H1 (cell line): Measurements from ENCODE around the gene POU6F2. TPM values are rescaled to one million over a fixed set of nuclear protein-coding genes. Genes with fewer than 3 reads are reported as not detected.
A peak's percentile ranks its signal among the peaks of the same experiment; 100 is the strongest.

Source experiments
- CTCF ChIA-PET: fragments of 300-600 bp; sonication (Branson Sonifier 250); formaldehyde crosslinking; loops from one replicate; lab custom pipeline; 2021; ENCODE audit not compliant: partially characterized antibody; lab: Charles Lee
- POLR2A ChIA-PET: fragments of 300-600 bp; sonication (Branson Sonifier 250); formaldehyde crosslinking; loops from one replicate; lab custom pipeline; 2021; ENCODE audit warnings: inconsistent platforms; ENCODE audit not compliant: partially characterized antibody; lab: Charles Lee
- DNase-seq, 2 experiments: peaks; one replicate each; pipeline versions ENCODE4 v3.0.0 to v3.0.0-alpha.2; 2010 to 2022; ENCODE audit warnings: low spot score in 2 of 2, low read depth in 1 of 2, mixed read lengths in 1 of 2
- FAIRE-seq: peaks from 2 replicates; lab custom pipeline; 2011; peaks lifted over from hg19 to GRCh38; lab: Jason Lieb, UNC
- H2AFZ ChIP-seq: 2 replicates; pipeline ENCODE4 v1.8.1; 2012; ENCODE audit warnings: low read length, inconsistent platforms
- H2AK5ac ChIP-seq: 2 replicates; pipeline ENCODE4 v1.6.1; 2013; ENCODE audit warnings: low read depth, low read length
- H2BK120ac ChIP-seq: replicated peaks from 2 replicates; pipeline ENCODE3; 2013; ENCODE audit warnings: low read depth, low read length, inconsistent platforms
- H2BK12ac ChIP-seq: 2 replicates; pipeline ENCODE4 v1.6.1; 2013; ENCODE audit warnings: low read depth, low read length
- H2BK15ac ChIP-seq: 2 replicates; pipeline ENCODE4 v1.6.1; 2013; ENCODE audit warnings: low read length
- H2BK20ac ChIP-seq: 2 replicates; pipeline ENCODE4 v1.6.1; 2013; ENCODE audit warnings: low read length
- H2BK5ac ChIP-seq: 2 replicates; pipeline ENCODE4 v1.6.1; 2013; ENCODE audit warnings: low read depth, low read length
- H3K14ac ChIP-seq: 2 replicates; pipeline ENCODE4 v1.6.1; 2013; ENCODE audit warnings: inconsistent platforms; ENCODE audit not compliant: insufficient read length
- H3K18ac ChIP-seq: 2 replicates; pipeline ENCODE4 v1.6.1; 2013; ENCODE audit warnings: low read length; ENCODE audit errors: extremely low read depth
- H3K23ac ChIP-seq: 2 replicates; pipeline ENCODE4 v1.6.1; 2013; ENCODE audit warnings: inconsistent platforms; ENCODE audit not compliant: insufficient read length
- H3K23me2 ChIP-seq: 2 replicates; pipeline ENCODE4 v1.6.1; 2013; ENCODE audit warnings: low read depth, low read length
- H3K27ac ChIP-seq: 2 replicates; pipeline ENCODE4 v1.6.1; 2011; ENCODE audit warnings: low read depth, low read length, inconsistent platforms
- H3K27me3 ChIP-seq, 4 experiments: replicated peaks in 1 of 4; 1 replicate in 1 of 4; 2 replicates in 3 of 4; pipeline versions ENCODE4 v1.6.1 to v1.8.1; 2011 to 2013; ENCODE audit warnings: low read length in 3 of 4, mild to moderate bottlenecking in 3 of 4, inconsistent platforms in 2 of 4, mixed read lengths in 2 of 4, moderate library complexity in 1 of 4; ENCODE audit not compliant: control insufficient read depth in 3 of 4, insufficient read depth in 3 of 4; ENCODE audit errors: extremely low read depth in 1 of 4
- H3K36me3 ChIP-seq, 4 experiments: 2 replicates each; pipeline versions ENCODE4 v1.6.1 to v1.8.1; 2011 to 2013; ENCODE audit warnings: mild to moderate bottlenecking in 4 of 4, low read length in 3 of 4, moderate library complexity in 2 of 4, control low read depth in 1 of 4, inconsistent platforms in 1 of 4; ENCODE audit not compliant: insufficient read depth in 4 of 4, control insufficient read depth in 2 of 4
- H3K4ac ChIP-seq: replicated peaks from 2 replicates; pipeline ENCODE3; 2013; ENCODE audit warnings: low read length, low read depth, mixed read lengths, inconsistent platforms; ENCODE audit not compliant: insufficient read length
- H3K4me1 ChIP-seq, 4 experiments: replicated peaks in 1 of 4; 1 replicate in 1 of 4; 2 replicates in 3 of 4; pipeline versions ENCODE4 v1.6.1 to v1.8.1; 2011 to 2013; ENCODE audit warnings: low read length in 3 of 4, inconsistent platforms in 2 of 4, mixed read lengths in 1 of 4; ENCODE audit not compliant: insufficient read depth in 4 of 4, control insufficient read depth in 3 of 4
- H3K4me2 ChIP-seq, 2 experiments: 2 replicates each; pipeline versions ENCODE4 v1.6.1 to v1.8.1; 2011 to 2013; ENCODE audit warnings: low read depth in 2 of 2, low read length in 2 of 2, control low read depth in 1 of 2, inconsistent platforms in 1 of 2, mild to moderate bottlenecking in 1 of 2; ENCODE audit not compliant: insufficient read depth in 1 of 2
- H3K4me3 ChIP-seq, 4 experiments: fragments of 200-600, 300-600 bp in 1 of 4; sonication (generic), shearing (Covaris generic), sonication (Bioruptor Twin) in 1 of 4; 2 replicates each; pipeline versions ENCODE4 v1.5.1 to v1.8.1; 2011 to 2016; ENCODE audit warnings: low read length in 4 of 4, low read depth in 3 of 4, control low read depth in 2 of 4, inconsistent platforms in 2 of 4, mild to moderate bottlenecking in 2 of 4, mixed read lengths in 1 of 4, moderate library complexity in 1 of 4; ENCODE audit not compliant: insufficient read depth in 2 of 4; ENCODE audit errors: extremely low read depth in 1 of 4
- H3K56ac ChIP-seq: replicated peaks from 2 replicates; pipeline ENCODE3; 2013; ENCODE audit warnings: low read depth, mild to moderate bottlenecking, mixed read lengths, low read length, inconsistent platforms; ENCODE audit not compliant: insufficient read length
- H3K79me1 ChIP-seq: 2 replicates; pipeline ENCODE4 v1.6.1; 2013; ENCODE audit warnings: low read depth, low read length, control low read depth
- H3K79me2 ChIP-seq, 2 experiments: 2 replicates each; pipeline versions ENCODE4 v1.6.1 to v1.8.1; 2012 to 2013; ENCODE audit warnings: low read length in 2 of 2, mild to moderate bottlenecking in 2 of 2, inconsistent platforms in 1 of 2; ENCODE audit not compliant: insufficient read depth in 2 of 2, control insufficient read depth in 1 of 2
- H3K9ac ChIP-seq, 4 experiments: replicated peaks in 1 of 4; 1 replicate in 1 of 4; 2 replicates in 3 of 4; pipeline versions ENCODE4 v1.6.1 to v1.8.1; 2011 to 2013; ENCODE audit warnings: low read depth in 3 of 4, low read length in 3 of 4, control low read depth in 2 of 4, mild to moderate bottlenecking in 2 of 4, moderate library complexity in 2 of 4, inconsistent platforms in 1 of 4; ENCODE audit errors: extremely low read depth in 1 of 4
- H3K9me3 ChIP-seq, 2 experiments: 2 replicates each; pipeline versions ENCODE4 v1.6.1 to v1.8.1; 2012 to 2013; ENCODE audit warnings: mild to moderate bottlenecking in 2 of 2, moderate library complexity in 2 of 2, control low read depth in 1 of 2, inconsistent platforms in 1 of 2, low read depth in 1 of 2, low read length in 1 of 2, mixed read lengths in 1 of 2; ENCODE audit not compliant: insufficient read depth in 2 of 2
- H4K20me1 ChIP-seq, 2 experiments: replicated peaks in 1 of 2; 2 replicates each; pipeline versions ENCODE3 to v1.8.1; 2011 to 2013; ENCODE audit warnings: inconsistent platforms in 2 of 2, low read length in 2 of 2, mild to moderate bottlenecking in 1 of 2; ENCODE audit not compliant: insufficient read depth in 2 of 2, control insufficient read depth in 1 of 2
- H4K5ac ChIP-seq: 2 replicates; pipeline ENCODE4 v1.6.1; 2013; ENCODE audit warnings: low read length, low read depth, mixed read lengths, inconsistent platforms; ENCODE audit not compliant: insufficient read length
- H4K8ac ChIP-seq: 2 replicates; pipeline ENCODE4 v1.8.0; 2013; ENCODE audit warnings: mild to moderate bottlenecking, moderate library complexity, low read length, inconsistent platforms; ENCODE audit not compliant: insufficient read depth; ENCODE audit errors: extremely low read depth
- H4K91ac ChIP-seq: replicated peaks from 2 replicates; pipeline ENCODE3; 2013; ENCODE audit warnings: low read length, mixed read lengths, inconsistent platforms; ENCODE audit not compliant: insufficient read length
- CEBPB ChIP-seq: IDR thresholded peaks from 2 replicates; pipeline ENCODE4 v1.6.1; 2012; ENCODE audit warnings: low read depth, low read length
- CHD2 ChIP-seq: IDR thresholded peaks from 2 replicates; pipeline ENCODE4 v1.6.1; 2012; ENCODE audit warnings: low read length, improper control_type of control experiment
- WGBS, 2 experiments: shearing (Covaris generic) in 1 of 2; methylation state at CpG; one replicate each; pipeline versions ENCODE4 v1.1.6 to v1.1.7; 2013 to 2015; ENCODE audit warnings: low lambda C conversion rate in 2 of 2, mixed read lengths in 2 of 2, inconsistent platforms in 1 of 2, low coverage in 1 of 2, missing lambda C conversion rate in 1 of 2; ENCODE audit not compliant: insufficient replicate concordance in 2 of 2, insufficient coverage in 1 of 2, insufficient read length in 1 of 2; ENCODE audit errors: extremely low coverage in 1 of 2, missing lambda C conversion rate in 1 of 2; 5-methylcytosine and 5-hydroxymethylcytosine counted together
- polyA plus RNA-seq, 7 experiments: library from polyadenylated mRNA; depleted of rRNA in 3 of 7; stranded (reverse) in 5 of 7; unstranded in 2 of 7; fragments of >200 nt in 5 of 7; fragments of 200-250 nt in 2 of 7; gene quantifications; 1 replicate in 5 of 7; 2 replicates in 1 of 7; 4 replicates in 1 of 7; pipeline versions ENCODE4 v1.2.1 to v1.2.3, GENCODE V29; 2011 to 2013; ENCODE audit warnings: missing spikeins in 2 of 7, mixed read lengths in 2 of 7
- total RNA-seq: library from RNA; stranded (reverse); fragmentation: NEBNext Ultra II Directional; extraction: Animal tissue kit (Norgen Biotek cat#: 25700); gene quantifications from 2 replicates; pipeline ENCODE4 v1.2.1, GENCODE V29; 2021

The POU6F2 gene
- total and polyA plus RNA-seq, 2 of the 8 experiments (the other 6 are each of a cell fraction or from before 2014, with no cell fraction given): 1.1 to 2.0 TPM

DNA sequence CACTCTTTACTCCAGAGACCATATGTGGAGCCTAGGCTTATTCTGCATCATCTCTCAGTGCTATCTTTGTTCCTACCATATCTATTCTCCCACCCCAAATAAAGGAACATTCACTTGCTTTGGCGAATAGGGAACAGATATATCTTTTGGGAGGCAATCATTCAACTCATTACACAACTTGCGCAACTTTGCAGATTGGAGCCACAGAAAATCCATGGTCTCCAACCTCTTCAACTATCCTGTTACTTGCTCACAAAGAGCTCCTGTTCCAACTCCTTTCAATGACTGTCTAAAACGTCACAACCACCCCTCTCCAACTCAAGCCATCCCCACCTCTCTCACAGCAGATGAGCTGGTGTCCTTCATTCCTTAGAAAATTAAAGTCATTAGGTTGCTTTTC lies 203.7 kb downstream of the POU6F2 start:
- H3K27ac ChIP-seq: no peak overlapping the region
- no peak overlapping the region for H3K9ac ChIP-seq
- no peak overlapping the region for H3K4me3 ChIP-seq
- no peak overlapping the region for H3K18ac ChIP-seq
- no peak overlapping the region for H3K4me2 ChIP-seq
- H2AFZ ChIP-seq: no peak overlapping the region
- FAIRE-seq: no peak
- no peak overlapping the region for H2BK15ac ChIP-seq
- H3K56ac ChIP-seq: no peak overlapping the region
- no peaks in the 10 kb centered on the region for H3K27me3 ChIP-seq
- H3K23me2 ChIP-seq: no peaks in the 10 kb centered on the region
- H4K20me1 ChIP-seq: no peaks in the 10 kb centered on the region
- no peaks in the 10 kb centered on the region; the same call in 1 of the 2 replicates for H3K79me1 ChIP-seq
- ChIA-PET POLR2A (no interaction called here), CTCF (no interaction called here)
- no peaks in the 10 kb centered on the region for H3K79me2 ChIP-seq
- no peak overlapping the region for H2BK20ac ChIP-seq
- no peak overlapping the region for H2BK120ac ChIP-seq
- H3K36me3 ChIP-seq: no peaks in the 10 kb centered on the region
- DNase-seq: no peak
- H4K91ac ChIP-seq: no peak overlapping the region
- no peak overlapping the region for H4K8ac ChIP-seq
- no peak for TF ChIP-seq CHD2
- 0 out of 2 replicates have a peak, but pooled peaks have one; percentile 18 for TF ChIP-seq CEBPB
- H2BK12ac ChIP-seq: no peak overlapping the region
- H3K4me1 ChIP-seq: peaks cover 0 to 4% (median under 1%) of the 10 kb centered on the region in 4 experiments; a peak in 2 of 7 replicates
- 90% methylated on average over 3 of the region's 3 CpGs; no CpG with 5 or more reads in 1 of the 2 experiments for WGBS, 2 experiments
- no peak overlapping the region for H2BK5ac ChIP-seq
- no peak overlapping the region for H3K14ac ChIP-seq
- no peak overlapping the region for H3K23ac ChIP-seq
- H2AK5ac ChIP-seq: no peak overlapping the region
- H4K5ac ChIP-seq: no peak overlapping the region
- no peak overlapping the region for H3K4ac ChIP-seq
- H3K9me3 ChIP-seq: peaks cover 5 to 11% of the 10 kb centered on the region in 2 experiments; a peak in 2 of 4 replicates
